Measurements from ENCODE around the gene EYA2.

GRCh38 chr20:46959821-46960220 is 65.2 kb downstream of the EYA2 start:
- no peak for TF ChIP-seq CTCF (IDR thresholded peaks at IDR 0.05 in 4 of 5, conservative IDR thresholded peaks at IDR 0.05 in 1 of 5)
- TF ChIP-seq POLR2A (IDR thresholded peaks at IDR 0.05), result no peak
